Islet precursor cell (in vitro differentiated cells): Measurements from ENCODE around the gene NEK11.
"Not testable (repeated sequence)": the region's sequence is repeated elsewhere in the genome, so short reads cannot be mapped to it uniquely, and the experiment has no call there.

Experiments
- DNase-seq: peaks from one replicate; pipeline ENCODE4 v3.0.0-alpha.2; 2018

NEK11 gene

DNA sequence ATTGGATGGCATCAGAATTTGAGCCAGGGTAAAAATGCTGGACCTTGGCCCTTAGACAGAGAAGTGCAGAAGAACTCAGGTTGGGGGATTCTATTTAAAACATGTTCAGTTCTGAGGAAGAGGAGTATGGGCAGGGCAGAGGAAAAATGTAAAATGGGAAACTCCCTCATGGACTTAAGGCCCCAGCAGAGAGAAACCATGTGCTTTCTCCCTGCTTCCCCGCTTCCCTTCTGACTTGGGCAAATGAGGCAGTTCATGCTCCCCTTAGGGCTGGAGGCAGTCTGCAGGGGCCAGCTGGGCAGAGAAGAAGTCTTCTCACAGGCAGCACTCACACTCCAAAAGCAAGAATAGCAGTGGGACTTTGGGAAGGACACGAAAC lies 345.0 kb downstream of the NEK11 start:
- DNase-seq, result no peak

- DNase-seq, result no peak
Measured at GRCh38 chr3:131374741-131375140, 348.1 kb downstream of the NEK11 start.

DNA sequence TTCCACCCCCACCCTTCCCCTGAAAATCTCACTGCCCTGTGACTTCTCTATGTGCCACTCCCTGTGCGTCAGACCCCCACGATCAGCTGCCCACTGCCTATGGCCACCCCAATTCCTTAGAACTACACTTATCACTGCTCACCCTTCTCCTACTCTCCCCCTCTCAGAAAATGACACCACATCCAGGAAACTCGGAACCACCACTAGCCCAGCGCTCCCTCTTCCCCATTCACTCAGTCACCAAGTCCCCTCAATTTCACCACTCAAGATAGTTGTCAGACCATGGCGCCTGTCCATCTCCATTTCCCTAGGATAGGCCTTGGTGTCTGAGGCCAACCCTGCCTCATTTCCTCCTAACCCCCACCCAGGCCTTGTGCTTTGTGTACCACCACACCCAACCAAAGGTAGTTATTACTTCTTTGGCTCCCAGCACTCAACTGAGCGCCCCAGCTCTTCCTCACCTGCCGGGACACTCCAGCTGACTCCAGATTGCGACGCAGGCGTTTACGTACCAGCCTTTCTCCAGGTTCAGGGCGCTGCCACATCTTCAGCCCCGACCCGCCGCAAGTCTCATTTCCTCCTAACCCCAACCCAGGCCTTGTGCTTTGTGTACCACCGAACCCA lies 354.3 kb downstream of the NEK11 start:
- not testable (repeated sequence) for DNase-seq

DNA sequence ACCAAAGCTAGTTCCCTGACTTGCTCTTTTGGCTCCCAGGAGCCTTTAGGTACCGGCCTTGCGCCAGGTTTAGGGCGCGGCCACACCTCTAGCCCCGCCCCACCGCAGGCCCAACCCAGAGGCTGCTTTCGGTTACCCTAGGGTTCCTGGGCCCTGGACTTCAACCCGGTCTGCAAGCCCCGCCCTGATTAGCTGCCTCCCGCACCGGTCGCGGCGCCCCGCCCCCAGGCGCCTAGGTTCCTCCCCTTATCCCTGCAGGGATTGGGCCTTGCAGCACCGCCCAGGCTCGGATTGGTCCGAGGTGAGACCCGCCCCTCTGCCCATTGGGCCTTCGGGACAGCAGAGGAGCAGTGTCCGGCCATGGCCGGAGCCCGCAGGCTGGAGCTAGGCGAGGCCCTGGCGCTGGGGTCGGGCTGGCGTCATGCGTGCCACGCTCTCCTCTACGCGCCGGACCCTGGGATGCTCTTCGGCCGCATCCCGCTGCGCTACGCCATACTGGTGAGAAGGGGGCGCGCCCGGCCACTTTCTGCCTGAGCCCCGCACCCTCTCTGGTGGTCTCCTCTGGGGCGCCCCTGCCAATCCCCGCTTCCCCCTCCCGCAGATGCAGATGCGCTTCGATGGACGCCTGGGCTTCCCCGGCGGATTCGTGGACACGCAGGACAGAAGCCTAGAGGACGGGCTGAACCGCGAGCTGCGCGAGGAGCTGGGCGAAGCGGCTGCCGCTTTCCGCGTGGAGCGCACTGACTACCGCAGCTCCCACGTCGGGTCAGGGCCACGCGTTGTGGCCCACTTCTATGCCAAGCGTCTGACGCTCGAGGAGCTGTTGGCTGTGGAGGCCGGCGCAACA lies 355.0 kb downstream of the NEK11 start, which contains the start of gene NUDT16:
Gene NUDT16 (plus strand): TSS at position 330 of the 847 bp plus-strand sequence. CDS start 31 bp downstream, at position 361.
- peak; percentile 100 for DNase-seq

- no peak for DNase-seq
Measured at GRCh38 chr3:131386429-131387165, 359.9 kb downstream of the NEK11 start.

GRCh38 chr3:131387796-131388489 lies 361.3 kb downstream of the NEK11 start:
- no peak for DNase-seq

DNA sequence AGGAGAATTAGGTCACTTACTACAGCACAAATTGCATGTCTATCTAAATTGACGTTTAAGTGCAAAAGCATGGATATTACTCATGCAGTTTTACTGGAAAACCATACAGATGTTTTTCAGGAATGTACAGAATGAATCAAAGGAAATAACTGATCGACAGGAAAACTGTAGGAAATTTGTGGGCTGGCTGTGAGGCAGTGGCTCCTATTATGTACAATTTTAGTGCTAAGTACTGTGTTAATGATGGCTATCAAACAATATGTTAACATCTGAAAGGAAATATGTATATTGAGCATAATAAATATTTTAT lies 361.8 kb downstream of the NEK11 start:
- DNase-seq, result no peak

GRCh38 chr3:131390331-131390730 lies 363.7 kb downstream of the NEK11 start:
- DNase-seq, result no peak

DNA sequence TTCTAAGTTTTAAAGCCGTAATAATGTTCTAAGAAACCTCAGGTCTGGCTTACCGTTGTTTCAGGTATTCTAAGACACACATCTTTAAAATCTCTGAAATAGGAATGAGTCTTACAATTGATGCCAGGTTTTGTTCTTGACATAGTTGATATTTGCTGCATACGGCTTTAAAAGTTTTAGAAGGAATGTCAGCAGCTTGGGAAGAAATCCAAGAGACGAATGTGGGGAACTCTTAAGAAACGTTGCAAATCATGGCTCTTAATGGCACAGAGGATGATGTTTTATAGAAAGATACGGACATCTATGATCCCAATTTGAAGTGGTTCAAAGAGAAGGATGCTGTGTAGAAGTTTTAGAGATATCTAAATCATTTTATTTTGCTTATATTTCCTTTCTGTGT lies 366.4 kb downstream of the NEK11 start:
- DNase-seq, result no peak

DNA sequence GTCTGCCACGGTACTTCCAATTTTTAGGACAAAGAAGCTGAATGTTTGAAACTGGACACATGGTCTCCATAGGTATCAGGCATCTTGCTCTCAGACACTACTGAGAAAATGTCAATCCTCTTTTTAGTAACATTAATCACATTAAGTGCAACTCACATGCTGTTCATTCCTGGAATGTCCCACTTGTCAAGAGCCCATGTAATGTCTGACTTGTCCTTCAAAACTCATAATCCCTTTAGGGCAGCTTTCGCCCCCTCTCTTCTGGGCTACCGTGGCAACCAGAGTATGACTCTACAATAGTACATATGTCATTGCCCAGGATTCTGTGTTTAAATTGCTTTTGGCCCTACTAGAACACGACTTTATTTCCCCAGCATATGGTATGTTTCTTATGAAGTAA lies 367.2 kb downstream of the NEK11 start:
- DNase-seq, result no peak

GRCh38 chr3:131394400-131394799 lies 367.7 kb downstream of the NEK11 start:
- DNase-seq, result no peak

DNA sequence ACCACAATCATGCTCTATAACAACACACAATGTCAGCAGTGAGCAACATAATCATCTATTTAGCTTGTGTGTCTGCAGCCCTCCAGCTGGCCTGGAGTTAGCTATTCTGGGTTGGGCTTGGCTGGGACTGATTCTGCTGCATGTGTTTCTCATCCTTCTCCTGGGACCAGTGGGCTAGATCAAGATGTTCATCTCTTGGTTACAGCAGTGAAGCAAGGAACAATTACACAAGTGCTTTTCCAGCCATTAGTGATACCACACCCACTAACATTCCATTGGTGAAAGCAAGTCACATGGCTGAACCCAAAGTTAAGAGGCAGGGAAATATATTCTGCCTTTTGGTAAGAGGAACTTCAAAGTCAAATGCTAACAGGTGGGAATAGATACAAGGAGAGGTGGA lies 369.5 kb downstream of the NEK11 start:
- no peak for DNase-seq

DNA sequence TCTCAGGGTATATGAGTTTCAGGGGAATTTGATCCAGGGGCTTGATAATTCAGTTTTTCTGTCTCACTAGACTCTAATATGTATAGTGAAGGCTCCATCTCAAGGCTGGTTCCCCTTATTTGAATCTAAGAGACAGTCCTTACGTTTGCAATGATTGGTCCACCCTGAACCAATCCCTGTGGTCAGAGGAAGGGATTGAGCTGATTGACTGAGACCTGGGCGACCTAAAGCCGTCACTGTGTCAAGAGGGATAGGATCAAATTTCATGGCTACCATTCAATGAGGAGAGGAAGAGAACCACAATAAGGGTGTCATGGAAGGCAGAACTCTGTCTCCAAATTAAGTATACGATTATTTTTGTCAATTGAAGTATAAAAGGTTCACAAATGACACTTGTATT lies 371.2 kb downstream of the NEK11 start:
- DNase-seq, result no peak
